C4-2B (cell line): Measurements from ENCODE around the gene TNFAIP1.

Experiments
- CTCF ChIP-seq: fragments of 450-650 bp; conservative IDR thresholded peaks from 2 replicates; pipeline ENCODE4 v1.5.1; 2017; ENCODE audit warnings: mild to moderate bottlenecking
- ZFX ChIP-seq: fragments of 450-650 bp; IDR thresholded peaks from 2 replicates; pipeline ENCODE4 v1.6.1; 2017

DNA sequence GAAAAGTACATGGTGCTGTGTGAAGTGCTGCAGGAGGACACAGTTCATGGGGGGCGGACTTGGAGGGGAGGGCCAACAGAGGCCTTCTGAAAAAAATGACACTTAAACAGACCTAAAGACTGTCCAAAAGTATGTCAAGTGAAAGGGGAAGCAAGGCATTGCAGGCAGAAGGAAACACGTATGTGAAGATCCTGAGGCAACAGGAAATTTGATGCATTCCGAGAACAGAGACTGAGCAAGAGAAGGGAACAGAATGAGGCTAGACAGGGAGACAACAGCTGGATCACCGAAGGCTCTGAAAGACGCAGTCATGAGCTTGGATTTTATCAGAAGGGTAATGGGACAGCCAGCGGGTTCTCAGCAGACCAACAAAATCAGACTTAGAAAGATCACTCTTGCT lies 1.4 kb upstream of the TNFAIP1 start:
- no peak for TF ChIP-seq CTCF
- TF ChIP-seq ZFX: no peak
